NB4 (cell line): Measurements from ENCODE around the gene CEACAM21.

Experiments used
- DNase-seq: peaks from one replicate; pipeline ENCODE4 v3.0.0; 2010; ENCODE audit warnings: low read depth
- H3K4me3 ChIP-seq: one replicate; pipeline ENCODE4 v1.5.1; 2011; ENCODE audit warnings: mild to moderate bottlenecking, low read depth, low read length, moderate library complexity
- CTCF ChIP-seq: IDR thresholded peaks from one replicate; pipeline ENCODE4 v1.5.1; 2012; ENCODE audit warnings: low read depth, low read length
- MYC ChIP-seq: IDR thresholded peaks from 2 replicates; pipeline ENCODE4 v1.6.1; 2011; ENCODE audit warnings: low read depth, low read length
- POLR2A ChIP-seq: IDR thresholded peaks from 2 replicates; pipeline ENCODE4 v1.6.1; 2011; ENCODE audit warnings: mild to moderate bottlenecking; ENCODE audit not compliant: insufficient read length; ENCODE audit errors: extremely low read depth
- TF ChIP-seq, protein P1 (sequence below): IDR thresholded peaks from 2 replicates; pipeline ENCODE4 v1.6.1; 2011; ENCODE audit warnings: low read depth, low read length

CEACAM21 gene

GRCh38 chr19:41575998-41576397 lies at the start of gene CEACAM21:
Gene CEACAM21 (plus strand): TSS chr19:41576166. CDS start chr19:41576275, 109 bp downstream.
- no peak within 1 kb of the TSS for H3K4me3 ChIP-seq
- TF ChIP-seq MYC, result no peak
- TF ChIP-seq, protein P1, sequence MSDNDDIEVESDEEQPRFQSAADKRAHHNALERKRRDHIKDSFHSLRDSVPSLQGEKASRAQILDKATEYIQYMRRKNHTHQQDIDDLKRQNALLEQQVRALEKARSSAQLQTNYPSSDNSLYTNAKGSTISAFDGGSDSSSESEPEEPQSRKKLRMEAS, result no peak
- TF ChIP-seq POLR2A, result no peak
- no peak for TF ChIP-seq CTCF
- DNase-seq, result peak; percentile 71

GRCh38 chr19:41527089-41527488 lies 48.9 kb upstream of the CEACAM21 start:
- H3K4me3 ChIP-seq, result no peak overlapping the region
- DNase-seq, result no peak
- TF ChIP-seq MYC (no peak), CTCF (no peak), POLR2A (no peak)
- TF ChIP-seq, protein P1, result no peak

DNA sequence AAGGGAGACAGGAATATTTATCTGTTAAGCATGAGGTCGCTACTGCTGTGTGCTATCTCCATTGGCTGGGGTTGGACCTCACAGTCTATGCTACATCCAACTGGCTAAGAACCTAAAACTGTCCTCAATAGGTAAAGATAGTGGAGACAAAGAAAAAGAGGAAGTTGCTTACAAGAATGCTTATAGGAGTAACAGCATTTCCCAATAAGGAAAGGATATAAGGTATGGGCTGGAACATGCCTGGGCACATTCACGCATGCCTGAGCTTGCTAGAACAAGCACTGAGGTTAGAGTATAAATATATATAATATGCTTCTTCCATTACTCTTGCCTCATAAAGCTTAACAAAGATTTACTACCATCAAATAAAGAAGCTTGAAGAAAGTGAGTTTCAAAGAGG lies 47.9 kb upstream of the CEACAM21 start:
- no peak overlapping the region for H3K4me3 ChIP-seq
- peak; percentile 31 for DNase-seq
- no peak for TF ChIP-seq CTCF
- TF ChIP-seq, protein P1, result no peak
- TF ChIP-seq POLR2A, result no peak
- TF ChIP-seq MYC, result no peak

DNA sequence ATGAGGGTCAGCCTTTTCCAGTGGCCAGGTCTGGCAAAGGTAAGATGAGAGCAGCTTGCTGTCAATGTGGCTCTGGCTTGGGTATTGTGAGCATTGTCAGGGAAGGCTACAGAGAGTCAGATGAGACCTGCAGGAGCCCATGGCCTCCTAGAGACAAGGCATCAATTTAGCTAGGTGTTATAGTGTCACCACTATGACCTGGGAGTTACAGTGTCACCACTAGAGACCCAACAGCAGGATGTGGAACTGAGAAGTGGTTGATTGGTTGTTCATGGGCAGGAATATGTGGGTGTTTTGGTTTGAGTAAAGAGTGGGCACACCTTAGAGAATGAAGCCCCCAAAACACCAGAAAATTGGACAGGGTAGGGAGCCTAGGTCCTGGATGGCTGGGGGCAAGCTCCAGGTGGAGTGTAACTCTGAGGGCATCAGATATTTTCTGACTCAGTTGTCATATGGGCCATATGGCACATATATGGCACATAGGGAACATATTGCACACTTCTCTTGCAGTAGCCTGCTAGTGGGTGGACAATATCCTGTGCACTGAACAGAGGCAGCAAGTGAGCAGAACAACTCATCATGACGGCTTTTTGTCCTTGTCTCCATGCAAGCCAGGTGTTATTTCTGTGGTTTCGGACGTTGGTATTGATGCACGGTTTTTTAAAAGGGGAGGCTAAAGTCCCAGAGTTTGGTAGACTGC lies 46.3 kb upstream of the CEACAM21 start:
- DNase-seq, result no peak
- H3K4me3 ChIP-seq, result no peak overlapping the region
- no peak for TF ChIP-seq MYC
- no peak for TF ChIP-seq CTCF
- TF ChIP-seq, protein P1, result no peak
- no peak for TF ChIP-seq POLR2A

- no peak for DNase-seq
- TF ChIP-seq POLR2A (no peak), CTCF (no peak), MYC (no peak)
- TF ChIP-seq, protein P1, result no peak
- no peak overlapping the region for H3K4me3 ChIP-seq
Observed at GRCh38 chr19:41530184-41530534, 45.8 kb upstream of the CEACAM21 start.
